GM19239 (cell line): Measurements from ENCODE around the gene HMGB1.

Source experiments
- DNase-seq: peaks from one replicate; pipeline ENCODE4 v3.0.0; 2011; ENCODE audit warnings: low spot score; ENCODE audit not compliant: insufficient read length
- FAIRE-seq: peaks from 2 replicates; lab custom pipeline; 2011; peaks lifted over from hg19 to GRCh38; lab: Jason Lieb, UNC

Gene HMGB1

DNA sequence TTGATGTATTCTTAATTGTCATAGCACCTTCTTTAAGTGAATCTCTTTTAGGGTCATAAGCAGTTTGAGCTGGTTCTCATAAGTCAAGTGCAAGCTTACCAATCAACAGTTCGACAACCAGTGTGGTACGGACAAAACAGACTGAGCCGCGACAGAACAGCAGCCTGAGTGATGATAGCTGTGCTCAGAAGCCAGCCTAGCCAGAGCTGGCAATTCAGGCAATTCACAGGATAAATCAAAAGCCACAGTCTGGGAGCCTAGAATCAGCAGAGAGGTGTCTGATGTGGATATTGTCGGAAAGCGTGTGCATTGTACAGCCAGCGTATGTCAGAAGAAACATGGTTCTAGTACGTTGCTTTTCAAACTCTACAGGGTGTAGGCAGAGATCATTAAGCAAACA lies 28.6 kb downstream of the HMGB1 start:
- DNase-seq, result no peak
- no peak for FAIRE-seq

GRCh38 chr13:30435911-30436451 lies 29.8 kb downstream of the HMGB1 start:
- FAIRE-seq (peak; percentile 45), DNase-seq (no peak)

DNA sequence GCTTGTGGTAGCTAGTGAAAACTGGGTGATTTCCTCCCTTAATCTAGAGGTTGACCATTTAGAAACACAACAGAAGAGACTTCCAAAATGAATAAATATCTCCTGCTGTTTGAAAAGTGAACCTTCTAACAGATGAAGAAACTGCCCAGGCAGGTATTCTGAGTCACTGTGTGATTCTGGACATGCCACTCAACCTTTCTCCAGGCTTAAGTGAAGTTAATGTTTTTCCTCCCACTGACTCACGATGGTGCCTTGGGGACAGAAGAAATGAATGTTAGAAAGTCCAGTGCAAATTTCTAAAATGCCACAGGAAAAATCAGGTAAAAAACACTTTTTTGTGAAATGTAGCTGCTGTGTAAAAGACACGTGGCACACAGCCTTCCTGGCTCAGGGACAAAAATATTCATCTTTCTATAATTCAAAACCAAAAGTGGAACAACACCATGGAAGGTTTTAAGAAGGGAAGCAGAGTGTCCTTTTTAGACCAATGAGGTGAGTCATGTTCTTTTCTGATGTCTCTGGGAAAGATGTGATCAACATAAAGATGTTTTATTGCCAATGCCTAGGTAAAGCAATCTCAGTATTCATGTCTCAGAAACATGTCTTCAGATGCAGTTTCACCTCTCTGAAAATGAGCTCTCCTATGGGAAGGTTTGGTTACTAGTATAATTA lies 34.3 kb downstream of the HMGB1 start:
- peak; percentile 91 for FAIRE-seq
- DNase-seq, result no peak

DNA sequence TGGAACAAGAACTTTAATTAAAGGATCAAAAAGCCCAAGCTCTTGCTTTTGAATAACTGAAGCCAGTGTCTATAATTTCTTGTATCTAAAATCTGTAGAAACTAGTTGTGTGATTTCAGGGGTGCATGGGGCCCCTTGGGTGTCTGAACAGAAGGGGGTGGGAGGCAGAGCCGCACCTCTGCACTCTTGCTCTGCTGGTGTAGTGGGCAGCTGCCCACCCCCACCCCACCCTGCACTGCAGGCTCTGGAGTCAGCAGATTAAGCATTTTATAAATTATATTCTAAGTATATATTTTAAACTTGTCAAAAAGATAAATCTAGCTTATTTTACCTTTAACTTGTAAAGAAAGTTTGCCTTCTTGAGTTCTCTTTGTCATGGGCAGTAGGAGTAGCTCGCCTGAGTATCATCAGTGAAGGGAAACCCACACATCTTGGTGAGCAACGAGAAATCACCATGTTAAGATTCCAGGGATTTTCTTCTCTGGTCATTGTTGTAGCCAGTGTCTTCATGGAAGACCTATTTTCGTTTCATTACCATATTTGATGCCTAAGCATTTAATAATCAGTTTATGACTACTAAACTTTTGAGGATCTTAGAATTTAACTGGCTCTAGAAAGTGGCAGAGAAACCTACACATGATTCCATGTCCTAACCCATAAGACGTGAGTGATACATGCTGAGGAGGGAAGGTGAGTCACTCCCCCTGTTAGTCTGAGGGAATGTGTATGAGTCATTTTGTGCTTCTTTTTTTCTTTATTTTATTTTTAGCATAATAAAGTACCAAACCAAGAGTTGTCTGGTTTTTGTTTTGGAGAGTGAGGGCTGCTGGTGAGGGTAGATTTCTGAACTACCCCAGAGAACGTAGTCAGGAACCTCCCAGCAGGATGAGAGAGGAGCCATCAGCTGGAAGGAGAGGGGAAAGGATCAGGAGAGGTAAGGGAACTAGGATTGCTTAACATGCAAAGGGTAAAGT lies 35.7 kb downstream of the HMGB1 start:
- FAIRE-seq, result peak; percentile 88
- DNase-seq, result no peak

DNA sequence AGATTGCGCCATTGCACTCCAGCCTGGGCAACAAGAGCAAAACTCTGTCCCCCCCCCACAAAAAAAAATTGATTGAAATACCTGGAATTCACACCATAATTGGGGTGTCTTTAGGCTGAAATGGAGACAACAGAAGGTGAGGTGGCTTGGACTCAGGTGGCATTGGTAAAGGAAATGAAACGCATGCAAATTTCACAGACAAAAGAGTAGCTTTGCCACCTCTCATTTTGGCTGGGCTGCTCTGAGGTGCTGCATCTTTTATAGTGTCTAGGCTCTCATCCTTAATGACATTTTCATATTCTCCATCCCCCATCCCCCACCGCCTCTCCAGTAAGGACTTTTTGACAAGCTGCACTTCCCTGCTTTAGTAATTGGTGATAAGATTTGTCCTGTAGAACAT lies 36.5 kb downstream of the HMGB1 start:
- FAIRE-seq, result peak; percentile 86

DNA sequence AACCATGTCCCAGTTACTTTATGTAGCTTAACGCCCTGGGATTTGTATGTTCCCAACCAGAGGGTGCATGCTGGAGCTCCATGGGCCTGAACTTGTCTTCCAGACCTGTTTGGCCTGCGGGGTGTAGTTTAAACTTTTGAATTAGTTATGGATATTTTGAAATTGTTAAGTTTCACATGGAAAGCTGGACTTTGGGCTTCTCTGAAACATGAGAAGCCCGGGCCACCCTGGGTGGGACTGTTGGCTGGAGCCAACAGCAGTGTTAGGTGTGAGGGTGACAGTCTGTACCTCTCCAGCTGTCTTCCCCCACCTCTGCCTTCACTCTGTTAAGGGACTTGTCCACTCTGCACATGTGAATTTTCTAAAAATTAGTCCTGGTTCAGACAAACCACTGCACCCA lies 41.8 kb downstream of the HMGB1 start:
- FAIRE-seq, result no peak

More for the DNA sequence above, 36.5 kb downstream of the HMGB1 start:
- DNase-seq, result no peak

GRCh38 chr13:30422054-30422839 lies 43.5 kb downstream of the HMGB1 start, which contains the start of gene UBE2L5:
UBE2L5 (plus strand) TSS chr13:30422493; CDS start chr13:30427991, 5,498 bp downstream.
- FAIRE-seq (peak; percentile 33), DNase-seq (peak; percentile 44)

More for the DNA sequence above, 41.8 kb downstream of the HMGB1 start:
- DNase-seq, result no peak

DNA sequence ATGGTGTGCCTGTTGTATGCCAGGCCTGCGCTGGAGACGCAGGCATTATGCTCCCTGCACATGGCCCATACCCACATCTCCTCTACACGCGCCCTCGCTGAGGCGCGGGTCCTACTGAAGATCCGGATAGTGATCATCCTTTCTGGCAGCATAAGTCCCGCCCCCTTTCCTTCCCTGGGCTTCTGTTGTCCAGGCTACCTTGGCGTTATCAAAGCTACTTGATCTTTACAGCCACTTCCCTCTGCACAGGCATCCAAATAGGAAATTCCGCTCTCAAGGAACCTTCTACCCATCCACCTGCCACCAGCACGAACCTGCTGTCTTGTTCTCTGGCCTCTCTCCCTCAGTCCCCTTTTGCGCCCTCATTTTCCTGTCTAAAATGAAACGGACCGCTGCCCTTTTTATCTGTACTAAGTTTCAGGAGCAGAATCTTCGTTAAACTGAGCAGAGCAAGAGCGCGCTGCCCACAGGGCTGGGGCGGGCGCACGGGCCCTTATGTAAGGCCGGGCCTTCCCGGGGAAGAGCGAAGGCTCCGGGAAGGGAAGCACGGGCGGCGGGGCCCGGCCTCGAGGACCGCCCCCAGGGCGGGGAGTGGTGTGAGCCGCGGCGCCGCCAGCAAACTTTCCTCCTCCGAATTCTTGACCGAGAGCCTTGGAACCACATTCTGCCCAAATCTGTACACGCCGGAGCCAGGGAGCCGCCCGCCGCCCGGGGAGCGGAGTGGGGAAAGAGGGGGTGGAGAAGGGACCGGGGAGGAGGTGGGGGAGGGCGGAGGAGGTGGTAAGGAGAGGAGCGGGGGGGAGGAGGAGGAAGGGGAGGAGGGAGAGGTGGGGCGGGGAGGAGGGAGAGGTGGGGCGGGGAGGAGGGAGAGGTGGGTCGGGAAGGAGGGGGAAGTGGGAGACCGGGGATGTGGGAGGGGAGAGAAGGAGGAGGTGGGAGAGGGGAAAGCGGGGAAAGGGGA lies 44.4 kb downstream of the HMGB1 start:
- FAIRE-seq, result peak; percentile 80
- peak; percentile 44 for DNase-seq

DNA sequence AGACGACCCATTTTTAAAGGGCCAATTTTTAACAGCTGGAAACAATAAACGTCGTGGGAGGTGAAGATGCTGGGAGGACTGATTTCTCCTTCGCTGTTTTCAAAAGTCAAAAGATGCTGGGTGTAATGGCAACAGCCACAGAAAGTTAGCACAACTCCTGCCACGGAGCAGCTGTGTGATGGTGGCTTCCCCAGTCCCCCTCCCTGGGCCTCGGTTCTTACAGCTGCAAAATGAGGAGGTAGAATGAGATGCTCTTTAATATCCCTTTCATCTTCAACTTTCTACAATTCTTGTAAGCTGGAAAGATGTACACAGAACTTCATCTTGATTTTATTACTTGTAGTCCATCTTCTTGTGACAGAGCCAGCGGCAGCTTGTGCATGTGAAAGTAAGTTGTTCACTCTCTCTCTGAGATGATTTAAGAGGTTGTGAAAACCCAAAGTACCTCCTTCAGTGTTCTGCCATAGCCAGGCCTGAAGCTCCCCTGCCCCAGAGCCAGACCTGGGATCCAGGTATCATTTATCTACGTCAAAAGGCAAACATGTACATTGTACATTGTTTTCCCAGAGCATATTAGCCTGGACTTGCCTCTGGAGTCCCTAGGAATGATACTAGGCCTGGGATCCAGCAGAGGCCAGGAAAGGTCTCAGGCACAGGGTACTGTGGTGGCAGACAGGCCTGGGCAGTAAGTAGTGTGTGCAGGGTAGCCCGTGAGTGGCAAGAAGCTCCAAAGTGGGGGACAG lies 46.8 kb downstream of the HMGB1 start:
- peak; percentile 48 for FAIRE-seq
- no peak for DNase-seq

DNA sequence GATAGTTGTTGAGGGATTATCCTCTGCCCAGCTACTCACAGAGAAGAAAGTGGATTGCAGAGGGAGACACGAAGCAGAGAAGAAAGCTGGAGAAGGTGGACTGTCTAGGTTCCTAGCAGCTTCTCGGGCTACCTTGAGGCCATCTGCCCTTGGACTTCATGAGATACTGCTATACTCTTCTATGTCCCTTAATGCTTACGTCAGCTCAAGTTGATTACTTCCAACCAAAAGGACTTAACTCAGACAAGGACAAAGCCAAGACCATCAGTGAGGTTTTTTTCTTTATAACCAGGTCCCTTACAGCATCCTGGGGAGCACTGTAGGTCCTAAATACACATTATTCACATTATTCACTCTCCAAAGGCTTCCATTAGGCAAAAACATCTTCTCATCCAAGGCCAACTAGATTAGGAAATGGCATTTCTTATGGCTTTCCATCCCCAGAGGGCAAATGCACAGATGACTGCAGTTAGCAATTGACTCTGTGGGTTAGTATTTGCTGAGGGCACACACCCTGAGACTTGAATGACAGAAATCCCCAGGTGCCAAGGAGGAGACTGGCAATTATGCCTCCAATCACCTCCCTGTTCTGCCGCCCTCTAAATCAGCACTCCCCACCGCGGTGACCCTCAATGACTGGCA lies 47.5 kb downstream of the HMGB1 start:
- FAIRE-seq, result peak; percentile 45
- DNase-seq, result no peak

DNA sequence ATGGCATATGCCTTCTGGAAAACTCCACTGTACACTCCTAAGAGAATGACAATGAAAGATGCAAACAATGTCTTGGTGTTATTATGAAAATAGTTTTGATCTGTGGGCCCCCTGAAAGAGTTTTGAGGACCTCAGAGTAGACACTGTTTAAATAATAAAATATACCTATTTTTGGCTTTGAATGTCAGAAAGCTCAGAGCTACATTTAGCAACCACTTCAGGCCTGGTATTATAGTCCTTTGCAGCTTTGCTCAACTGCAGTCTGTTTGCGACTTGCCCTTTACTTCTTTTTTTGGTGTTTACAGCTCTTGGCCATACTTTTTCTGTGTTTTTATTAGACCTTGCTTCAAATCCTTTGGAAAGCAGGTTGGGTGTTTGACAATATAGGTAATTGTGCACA lies 49.3 kb downstream of the HMGB1 start:
- DNase-seq (no peak), FAIRE-seq (no peak)

DNA sequence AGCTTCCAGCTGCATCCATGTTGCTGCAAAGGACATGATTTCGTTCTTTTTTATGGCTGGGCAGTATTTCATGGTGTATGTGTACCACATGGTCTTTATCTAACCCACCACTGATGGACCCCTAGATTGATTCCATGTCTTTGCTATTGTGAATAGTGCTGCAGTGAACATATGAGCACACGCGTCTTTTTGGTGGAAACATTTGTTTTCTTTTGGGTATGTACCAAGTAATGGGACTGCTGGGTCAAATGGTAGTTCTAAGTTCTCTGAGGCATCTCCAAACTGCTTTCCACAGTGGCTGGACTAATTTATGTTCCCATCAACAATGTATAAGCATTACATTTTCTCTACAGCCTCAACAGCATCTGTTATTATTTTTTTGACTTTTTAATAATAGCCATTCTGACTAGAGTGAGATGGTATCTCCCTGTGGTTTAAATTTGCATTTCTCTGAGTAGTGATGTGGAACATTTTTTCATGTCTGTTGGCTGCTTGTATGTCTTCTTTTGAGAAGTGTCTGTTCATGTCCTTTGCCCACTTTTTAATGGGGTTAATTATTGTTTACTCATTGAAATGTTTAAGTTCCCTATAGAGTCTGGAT lies 50.2 kb downstream of the HMGB1 start:
- FAIRE-seq (peak; percentile 91), DNase-seq (no peak)

GRCh38 chr13:30413842-30414241 lies 51.9 kb downstream of the HMGB1 start:
- DNase-seq (no peak), FAIRE-seq (peak; percentile 8)

DNA sequence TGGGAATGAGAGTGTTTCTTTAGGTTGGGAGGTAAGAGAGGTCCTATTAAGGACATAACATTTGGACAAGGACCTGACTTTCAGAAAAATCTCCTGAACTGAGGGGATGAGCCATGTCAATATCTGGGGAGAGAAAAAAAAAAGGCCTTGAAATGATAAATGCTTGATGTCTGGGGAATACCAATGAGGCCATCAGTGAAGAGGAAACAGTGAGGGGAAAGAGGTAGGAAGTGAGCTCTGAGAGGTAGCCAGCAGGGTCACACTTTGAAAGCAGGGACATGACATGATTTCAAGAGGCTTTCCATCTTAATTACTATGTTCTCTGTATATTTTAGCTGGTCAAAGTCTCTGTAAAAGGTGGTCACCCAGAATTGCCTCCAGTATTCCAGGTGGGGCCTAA lies 53.4 kb downstream of the HMGB1 start:
- FAIRE-seq (no peak), DNase-seq (no peak)

DNA sequence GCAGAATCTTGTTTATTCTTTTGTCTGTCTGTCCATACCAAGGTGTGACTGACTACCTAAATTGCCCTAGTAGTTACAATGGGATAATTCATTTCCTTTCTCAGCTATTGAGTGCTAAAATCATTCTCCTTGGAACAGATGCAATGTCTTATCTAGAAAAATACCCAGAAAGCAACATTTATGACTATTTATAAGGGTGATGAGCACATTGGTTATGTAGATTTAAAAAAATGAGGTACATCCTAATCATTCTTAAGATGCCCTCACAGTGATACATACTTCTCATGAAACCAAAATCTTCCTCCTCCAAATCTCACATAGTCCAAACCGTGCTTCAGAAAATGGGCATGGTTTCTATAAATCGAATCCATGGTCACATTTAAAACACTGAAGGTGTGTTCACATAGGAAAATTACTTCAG lies 55.0 kb downstream of the HMGB1 start:
- FAIRE-seq, result peak; percentile 11
- DNase-seq, result no peak

GRCh38 chr13:30409886-30410704 lies 55.6 kb downstream of the HMGB1 start:
- FAIRE-seq (no peak), DNase-seq (no peak)
